Measurements from ENCODE around the gene TCF7L2.

Gene TCF7L2

DNA sequence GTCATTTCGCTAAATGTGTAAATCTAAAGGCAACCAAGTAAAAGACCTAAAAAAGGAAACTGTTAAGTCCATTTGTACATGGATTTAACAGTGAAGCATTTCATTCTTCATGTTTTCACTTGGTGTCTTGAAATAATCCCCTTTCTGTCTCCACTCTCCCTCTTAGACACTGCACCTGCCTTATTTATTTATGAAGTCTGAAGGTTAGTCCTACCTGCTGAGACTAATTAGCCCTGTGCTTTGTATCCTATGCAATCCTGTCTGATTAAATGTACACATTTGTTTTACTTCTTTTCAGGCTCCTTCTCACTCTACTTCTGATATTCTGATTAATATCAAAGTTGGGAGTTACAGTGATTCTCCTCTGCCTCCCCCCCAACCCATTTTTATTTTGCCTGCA lies 1.9 kb upstream of the TCF7L2 start:
- no peak for DNase-seq

DNA sequence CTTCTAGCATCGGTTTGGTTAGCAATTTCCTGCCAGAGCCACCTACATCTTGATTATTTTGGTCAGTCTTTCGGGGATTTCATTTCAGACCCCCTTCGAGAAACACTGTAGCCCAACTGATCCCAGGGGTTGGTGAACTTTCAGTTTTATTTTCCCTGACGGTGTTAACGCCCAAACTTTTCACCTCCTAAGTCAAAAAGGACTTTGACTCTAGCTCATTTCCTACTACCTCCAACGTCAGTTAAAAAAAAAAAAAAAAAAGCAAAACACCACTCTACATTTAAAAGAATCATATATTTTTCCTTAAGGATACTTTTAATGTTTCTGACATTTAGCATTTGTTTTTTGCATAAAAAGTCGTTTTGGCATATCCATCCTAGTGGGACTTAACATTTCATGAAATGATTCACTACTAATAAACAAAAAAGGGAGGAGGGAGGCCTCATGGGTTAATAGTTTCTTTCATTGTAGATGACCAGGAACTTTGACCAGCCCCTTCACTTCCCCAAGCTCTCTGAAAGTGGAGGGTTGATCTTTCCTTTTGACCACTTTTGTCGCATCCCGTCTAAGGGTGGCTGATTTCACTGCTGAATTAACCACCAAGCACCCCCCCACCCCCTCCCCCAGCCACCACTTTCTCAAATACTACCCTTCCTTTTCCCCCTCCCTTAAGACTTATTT lies 764 bp upstream of the TCF7L2 start:
- no peak for DNase-seq

DNA sequence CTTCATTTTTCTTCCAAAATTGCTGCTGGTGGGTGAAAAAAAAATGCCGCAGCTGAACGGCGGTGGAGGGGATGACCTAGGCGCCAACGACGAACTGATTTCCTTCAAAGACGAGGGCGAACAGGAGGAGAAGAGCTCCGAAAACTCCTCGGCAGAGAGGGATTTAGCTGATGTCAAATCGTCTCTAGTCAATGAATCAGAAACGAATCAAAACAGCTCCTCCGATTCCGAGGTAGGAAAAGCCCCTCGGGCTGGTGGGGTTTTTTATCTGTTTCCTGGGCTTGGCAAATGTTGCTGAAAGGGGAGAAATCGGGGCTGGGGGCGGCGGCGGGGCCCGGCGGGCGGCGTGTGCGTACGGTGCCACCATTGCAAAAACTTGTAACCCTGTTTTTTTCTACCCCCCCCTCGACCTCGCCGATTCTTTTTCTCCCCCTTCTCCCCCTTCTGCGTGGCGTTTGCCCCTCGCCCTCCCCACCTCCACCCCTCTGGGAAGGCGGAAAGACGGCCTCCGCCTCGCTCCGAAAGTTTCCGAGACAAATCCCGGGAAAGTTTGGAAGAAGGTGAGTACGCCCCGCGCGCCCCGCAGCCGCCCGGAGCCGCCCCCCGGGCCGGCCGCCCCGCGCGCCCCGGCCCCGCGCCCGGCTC lies 789 bp downstream of the TCF7L2 start:
- DNase-seq = no peak

DNA sequence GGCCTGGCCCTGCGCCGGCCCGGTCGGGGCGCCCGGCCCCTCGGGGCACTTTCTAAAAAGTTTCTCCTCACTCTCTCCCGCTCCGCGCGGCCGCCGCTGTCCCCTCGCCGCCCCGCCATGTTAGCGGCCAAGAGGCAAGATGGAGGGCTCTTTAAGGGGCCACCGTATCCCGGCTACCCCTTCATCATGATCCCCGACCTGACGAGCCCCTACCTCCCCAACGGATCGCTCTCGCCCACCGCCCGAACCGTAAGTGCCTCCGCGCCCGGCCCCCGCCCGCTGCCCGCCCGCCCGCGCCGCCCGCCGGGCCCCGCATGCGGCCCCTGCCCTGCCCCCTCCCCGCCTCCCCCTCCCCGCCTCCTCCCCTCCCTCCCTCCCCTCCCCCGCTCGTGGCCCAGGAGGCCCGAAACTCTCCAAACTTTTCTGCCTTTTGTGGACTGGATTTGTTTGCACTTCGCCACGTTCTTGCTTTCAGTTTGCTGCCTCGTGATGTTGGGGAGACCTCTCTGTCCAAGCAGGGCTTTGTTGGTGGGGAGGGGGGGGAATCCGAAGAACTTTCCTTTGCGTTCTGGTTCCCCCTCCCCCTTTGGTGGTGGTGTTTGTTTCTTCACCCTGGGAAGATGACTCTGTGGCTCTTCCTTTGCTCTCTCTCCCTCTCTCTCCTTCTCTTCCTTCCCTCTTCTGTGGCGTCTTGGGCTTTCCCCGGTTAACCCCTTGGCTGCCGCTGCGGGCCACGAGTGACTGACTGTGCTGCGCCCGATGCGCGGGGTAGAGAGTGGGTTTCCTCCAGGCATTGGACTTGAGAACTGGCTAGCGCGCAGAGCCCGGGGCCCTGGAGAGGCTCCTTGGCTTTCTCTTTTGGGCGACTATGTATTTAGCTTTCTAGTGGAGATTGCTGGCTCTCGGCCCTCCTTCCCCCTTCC lies 1.6 kb downstream of the TCF7L2 start:
- no peak for DNase-seq

DNA sequence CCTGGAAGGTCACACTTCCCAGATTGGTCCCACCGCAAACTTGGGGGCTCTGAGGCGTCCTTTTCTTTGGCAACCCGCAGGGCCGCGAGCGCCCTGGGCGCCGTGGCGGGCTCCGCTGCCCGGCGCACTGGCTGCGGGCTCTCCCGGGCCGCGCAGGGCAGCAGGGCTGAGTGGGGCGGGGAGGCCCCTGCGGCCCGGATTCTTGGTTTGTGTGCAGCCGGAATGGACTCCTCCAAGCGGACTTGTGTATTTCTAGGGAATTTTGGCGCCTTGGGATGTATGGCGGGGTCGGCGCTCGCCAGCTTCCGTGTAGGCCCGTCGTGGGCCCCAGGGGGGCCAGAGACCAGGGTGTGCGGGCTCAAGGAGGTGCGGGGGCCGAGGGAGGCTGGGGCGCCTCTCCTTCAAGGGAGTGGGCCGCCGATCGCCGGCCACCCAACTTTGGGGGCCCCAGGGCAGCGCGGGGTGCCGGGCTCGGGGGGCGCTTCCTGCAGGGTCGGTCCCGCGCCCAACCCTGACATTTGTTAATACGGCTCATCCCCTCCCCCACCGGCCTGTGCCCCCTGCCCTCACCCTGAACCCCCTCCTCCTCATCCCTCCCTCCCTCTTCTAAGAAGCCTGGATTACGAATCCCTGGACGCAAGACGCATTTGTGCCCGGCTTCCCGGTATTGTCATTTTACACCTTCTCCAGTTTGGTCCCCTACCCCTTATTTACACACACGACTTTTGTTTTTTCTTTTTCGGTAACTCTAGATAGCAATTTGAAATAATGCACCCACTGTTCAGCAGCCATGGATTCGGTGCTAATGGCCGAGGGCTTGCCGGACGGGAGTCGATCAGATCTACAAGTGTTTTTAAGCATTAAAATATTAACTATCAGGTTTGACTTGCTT lies 2.5 kb downstream of the TCF7L2 start:
- DNase-seq = no peak

DNA sequence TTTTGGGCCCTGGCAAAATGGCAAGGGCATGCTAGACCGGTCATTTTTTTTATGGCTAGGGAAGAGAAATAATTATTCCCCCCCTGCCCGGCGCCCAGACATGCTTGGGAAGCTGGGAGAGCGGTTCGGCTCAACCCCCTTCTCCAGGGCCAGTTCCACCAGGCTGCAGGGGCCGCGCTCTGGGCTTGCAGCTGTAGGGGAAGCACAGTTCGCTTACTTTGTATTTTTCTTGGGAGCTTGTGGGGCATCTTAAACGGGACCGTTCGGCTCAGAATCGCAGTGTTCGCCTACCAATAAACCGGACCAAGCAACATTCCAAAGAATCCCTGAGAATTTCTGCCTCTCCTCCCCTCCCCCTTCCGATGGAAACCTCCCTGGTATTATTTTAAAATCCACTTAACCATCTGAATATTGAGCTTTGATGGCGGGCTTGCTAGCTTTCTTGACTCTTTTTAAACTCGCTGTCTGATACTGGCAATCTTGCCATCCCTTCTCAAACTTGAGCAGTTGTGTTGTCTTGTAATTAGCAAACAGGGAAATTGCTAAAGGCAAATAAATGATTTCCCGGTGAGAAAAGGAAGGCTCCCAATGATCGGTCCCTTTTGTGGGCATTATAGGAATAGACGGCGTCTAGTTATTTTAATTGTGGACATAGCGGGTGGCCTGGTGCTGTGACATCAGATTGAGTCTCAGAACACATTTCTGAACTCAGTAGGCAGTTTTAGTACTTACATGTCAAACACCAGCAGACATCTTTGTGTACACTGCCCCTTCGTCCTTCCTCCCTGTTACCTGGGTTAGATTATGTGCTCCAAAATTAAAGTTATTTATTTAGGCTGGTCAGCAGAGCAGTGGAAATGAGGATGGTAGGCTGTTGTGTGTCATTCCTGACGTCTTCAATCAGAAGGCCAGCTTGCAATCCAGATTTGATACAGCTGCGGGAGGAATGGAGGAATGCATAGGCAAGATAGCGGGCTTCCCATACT lies 3.4 kb downstream of the TCF7L2 start:
- DNase-seq = no peak

DNA sequence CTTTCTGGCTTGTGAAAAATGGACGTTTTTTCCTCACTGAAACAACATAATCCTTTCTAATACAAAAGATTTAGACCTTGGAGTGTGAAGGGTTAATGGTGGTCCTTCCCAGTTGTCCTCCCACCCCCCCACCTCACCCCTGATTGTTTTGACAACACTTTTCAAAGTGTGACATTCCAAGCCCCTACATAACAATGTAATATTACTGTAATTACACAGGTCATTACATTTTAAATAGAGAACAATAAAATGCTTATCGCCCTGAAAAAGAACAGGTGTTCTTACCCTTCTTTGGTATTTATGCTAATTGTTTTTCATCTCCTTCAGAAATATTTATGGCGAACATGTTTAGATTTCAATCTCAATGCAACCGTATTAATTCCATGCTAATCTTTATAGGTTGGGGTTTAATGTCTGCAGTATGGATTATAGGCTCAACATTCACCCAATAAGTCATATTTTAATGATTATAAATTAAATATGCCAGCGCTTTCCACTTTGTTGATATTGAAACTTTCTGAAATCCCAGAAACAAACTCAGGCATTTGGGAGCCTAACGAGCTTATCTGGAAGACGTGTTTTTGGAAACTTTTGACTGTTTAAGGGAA lies 5.0 kb downstream of the TCF7L2 start:
- no peak for DNase-seq

DNA sequence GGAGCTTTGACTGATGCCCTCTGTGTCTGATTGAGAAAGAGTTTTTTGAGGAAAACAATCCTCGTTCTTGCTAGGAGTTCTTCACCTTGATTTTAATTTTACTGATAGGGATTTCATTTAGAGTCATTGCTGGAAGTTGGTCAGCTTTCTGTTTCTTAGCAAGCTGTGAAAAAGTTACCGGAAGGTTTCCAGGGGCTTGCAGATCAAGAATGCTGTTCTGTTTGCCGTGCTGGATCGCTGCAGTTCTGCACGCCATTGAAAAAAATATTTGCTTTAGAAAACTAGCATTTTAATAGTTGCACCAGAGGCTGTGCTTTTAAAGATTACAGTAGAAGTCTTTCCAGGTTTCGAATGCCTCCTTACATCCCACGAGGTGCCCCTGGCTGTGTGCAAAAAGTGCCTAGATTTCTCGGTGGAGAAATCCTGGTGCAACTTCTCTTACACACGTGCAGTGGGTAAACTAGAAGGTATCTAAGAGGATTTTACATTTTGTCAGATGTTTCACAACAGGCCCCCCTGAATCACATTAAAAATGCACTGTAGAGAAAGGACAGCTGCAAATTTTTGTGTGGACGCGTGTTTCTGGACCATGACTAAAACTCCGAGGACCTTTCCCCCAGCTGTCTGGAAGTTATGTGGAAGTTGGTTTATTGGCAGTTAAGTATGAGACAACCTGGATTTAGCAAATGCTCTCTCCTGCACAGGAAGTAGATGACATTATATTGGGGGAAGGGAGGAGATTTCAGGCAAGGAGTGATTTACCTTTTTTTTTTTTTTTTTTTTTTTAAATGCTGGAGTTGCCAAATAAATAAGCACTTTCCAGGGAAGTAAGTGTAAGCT lies 5.8 kb downstream of the TCF7L2 start:
- DNase-seq = no peak

DNA sequence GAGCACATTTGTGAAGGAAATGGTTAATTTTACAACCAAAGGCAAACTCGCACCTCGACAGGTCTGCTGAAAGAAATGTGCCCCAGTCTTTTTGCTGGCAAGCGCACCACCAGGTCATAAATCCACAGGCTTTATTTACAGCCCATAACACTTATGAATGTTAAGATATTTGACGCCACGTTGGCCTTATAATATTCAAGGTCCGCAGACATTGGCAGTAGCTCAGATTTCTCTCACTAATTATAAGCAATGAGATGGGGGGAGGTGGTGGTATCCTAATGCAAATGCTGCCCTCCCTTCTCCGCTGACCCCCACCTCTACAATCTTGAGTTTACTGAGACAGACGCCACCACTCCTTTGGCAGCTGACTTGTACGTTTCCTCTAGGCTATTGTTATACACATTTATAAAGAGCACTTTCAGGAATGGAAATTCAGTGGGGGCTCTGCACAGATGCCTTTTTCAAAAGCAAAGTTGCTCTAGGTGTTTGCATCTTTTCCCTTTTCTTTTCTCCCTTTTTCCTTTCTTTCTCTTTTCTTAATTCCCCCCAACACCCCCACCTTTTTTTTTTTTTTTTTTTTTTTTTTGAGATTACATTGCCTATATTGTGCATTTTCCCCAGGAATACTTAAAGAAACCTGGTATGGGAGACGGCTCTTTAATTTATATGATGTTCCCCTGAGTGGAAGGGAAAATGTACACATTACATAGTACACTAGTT lies 6.7 kb downstream of the TCF7L2 start:
- DNase-seq = no peak

DNA sequence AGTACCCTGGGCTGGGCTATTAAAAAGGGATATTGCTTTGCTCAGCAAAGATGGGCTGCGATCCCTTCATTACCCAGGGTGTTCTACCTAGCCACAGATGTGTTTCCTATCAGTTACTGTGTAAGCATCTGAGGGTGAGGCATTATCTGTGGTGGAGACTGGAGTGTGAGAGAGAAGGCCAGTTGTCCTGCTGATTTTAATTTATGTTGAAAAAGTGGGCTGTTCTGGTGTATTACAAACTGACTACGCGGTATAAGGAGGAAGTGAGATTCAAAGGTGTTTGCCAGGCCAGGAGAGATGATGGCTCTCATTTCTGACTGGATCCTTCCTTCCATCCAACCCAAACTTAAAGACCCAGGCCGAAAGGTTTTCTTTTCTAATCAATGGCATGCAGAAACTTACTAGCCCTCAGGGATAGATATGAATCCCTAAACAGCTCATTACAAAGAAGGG lies 7.6 kb downstream of the TCF7L2 start:
- no peak for DNase-seq

DNA sequence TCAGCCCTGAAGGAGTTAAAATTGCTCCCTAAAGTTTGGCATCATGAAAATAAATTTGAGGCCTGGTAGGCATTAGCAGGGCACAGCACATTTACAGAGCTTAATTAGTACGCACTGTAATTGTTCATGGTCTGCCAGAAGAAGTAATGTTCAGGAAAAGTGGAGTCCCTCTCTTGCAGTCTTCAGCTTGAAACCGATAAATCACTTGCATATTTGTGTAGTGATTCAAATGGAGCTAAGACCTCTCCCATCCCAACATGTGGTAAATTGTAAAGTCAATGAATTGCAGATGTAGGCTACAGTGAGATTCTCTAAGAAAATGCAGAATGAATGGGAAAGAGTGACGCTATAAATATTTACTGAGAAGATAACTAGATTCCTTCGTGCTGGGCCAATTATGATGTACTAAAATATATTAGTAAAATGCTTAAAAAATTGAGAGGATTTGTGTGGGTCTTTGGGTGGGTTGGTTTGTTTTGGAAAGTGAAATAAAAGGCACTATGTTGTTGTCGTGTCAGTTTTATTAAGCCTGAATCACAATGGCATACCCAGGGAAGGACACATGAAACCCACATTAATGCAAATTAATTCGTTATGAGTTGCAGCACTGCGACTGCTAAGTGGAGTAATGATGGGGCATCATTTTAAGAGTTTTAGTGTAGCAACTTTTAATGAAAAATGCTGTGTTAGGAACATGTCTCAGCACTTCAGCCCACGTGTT lies 8.4 kb downstream of the TCF7L2 start:
- peak; percentile 71 for DNase-seq

DNA sequence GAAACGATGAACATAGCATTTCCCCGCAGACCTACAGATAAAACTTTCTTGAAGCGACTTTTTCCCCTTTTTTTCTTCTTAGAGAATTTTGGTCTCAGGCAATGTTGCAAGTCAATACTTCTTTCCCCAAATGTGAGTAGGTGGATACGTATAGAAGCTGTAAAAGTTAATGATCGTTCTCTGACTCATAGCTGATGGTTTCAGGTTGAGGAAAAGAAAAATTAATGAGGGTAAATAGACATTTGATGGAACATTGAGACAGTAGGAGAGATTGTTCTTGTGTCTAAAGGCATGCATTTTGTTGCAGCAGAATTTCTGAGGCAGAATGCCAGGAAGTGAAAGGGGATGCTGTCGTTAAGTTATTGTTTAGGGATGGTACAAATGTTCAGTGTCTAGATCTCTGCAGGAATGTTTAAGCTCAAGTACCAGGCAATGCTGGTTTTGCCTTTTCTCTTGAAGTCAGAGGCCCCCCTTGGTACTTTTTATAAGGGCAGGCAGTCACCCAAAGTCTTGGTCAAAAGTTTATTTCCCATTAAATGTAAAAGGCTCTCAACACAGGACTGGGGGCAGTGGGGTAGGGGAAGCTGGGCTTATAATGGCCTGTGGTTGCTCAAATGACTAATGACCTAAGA lies 9.3 kb downstream of the TCF7L2 start:
- DNase-seq = no peak

DNA sequence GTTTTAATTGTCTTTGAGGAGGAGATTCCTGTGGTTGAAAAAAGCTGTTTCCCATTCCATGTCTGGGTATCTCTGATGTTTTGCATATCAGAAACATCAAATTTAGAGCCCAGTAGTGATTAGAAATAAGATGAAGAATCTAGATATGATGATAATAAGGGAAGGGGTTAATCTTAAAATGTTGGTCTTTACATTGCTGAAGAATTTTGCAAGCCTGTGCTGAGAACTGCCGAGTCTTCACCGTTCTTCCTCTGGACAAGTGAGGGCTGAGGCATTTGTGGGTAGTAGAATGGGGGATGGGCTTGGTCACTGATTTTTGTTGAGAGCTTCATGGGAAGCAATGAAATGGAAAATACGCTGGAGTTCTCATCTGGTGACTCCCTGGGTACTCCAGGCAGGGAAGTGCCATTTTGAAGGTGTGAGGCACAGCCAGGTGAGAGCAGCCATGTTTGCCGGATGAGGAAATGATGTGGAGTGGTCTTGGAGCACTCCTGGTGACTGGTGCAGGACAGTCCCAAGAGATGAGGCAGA lies 10.2 kb downstream of the TCF7L2 start:
- no peak for DNase-seq

DNA sequence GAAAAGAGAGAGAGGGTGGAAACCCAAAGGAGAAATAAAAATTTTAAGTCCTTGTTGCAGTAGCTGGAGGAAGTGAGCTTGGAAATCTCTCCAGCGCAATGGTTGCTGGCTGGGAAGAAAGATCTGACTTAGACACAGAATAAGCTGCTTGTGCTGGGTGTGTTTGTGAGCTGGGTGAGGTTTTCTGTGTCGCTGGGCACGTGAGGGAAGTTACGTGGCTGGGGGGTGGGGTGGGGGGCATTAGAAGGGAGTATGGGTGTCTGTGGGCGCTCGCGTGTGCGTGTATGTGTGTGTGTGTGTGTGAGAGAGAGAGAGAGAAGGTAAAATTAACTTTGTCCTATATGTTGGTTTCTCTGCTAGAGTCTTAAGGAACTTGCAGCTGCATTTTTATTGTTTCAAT lies 11.6 kb downstream of the TCF7L2 start:
- DNase-seq = no peak

DNA sequence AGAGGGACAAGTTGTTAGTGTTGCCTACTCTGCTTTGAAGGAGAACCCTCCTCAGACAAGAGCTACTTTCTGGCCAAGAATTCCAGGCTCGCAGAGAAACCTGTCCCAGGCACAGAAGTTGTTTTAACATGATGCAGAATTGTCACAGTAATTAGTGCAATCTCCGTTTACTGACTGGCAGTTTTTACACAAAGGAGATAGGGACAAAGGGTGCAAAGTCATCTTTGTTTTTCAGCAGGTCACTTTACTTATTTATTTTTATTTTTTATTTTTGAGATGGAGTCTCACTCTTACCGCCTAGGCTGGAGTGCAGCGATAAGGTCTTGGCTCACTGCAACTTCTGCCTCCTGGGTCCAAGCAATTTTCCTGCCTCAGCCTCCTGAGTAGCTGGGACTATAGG lies 12.3 kb downstream of the TCF7L2 start:
- no peak for DNase-seq

DNA sequence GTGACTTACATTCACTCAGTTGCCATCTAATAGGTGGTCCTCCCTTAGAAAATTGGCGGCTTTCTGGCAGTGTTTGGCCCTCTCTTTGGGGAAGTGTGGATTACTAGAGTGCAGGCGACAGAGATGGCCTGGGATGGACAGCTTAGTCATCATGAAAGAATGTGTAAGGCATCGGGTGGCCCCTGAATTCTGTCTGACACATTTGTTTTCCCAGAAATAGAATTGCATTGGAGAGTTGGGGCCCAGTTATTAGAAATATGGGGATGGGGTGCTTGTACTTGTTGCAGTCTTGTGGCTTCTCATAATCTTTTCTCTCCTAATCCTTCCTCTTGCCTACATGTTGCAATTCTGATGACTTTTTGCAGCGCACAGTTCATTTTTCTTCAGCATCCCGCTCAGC lies 13.8 kb downstream of the TCF7L2 start:
- DNase-seq = no peak

DNA sequence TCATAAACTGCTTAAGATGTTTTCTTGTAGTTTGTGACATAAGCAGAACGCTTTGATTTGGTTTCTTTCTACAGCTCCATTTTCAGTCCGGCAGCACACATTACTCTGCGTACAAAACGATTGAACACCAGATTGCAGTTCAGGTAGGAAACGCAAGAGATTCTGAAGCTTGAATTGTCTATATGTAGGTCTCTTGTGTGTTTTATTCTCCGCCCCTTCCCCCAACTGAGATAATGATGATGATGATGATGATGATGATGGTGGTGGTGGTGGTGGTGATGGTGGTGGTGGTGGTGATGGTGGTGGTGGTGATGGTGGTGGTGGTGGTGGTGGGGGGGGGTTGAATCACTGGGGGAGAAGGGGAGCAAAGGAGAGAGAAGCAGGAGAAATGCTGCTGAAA lies 14.4 kb downstream of the TCF7L2 start:
- no peak for DNase-seq
